ENCODE data around the gene LRP1. TPM values are rescaled to one million over a fixed set of nuclear protein-coding genes. Genes with fewer than 3 reads are reported as not detected.

The LRP1 gene
- total and polyA plus RNA-seq, 2 of the 13 experiments (the other 11 are each of a cell fraction or from before 2014, with no cell fraction given): 14.7 to 30.8 TPM

DNA sequence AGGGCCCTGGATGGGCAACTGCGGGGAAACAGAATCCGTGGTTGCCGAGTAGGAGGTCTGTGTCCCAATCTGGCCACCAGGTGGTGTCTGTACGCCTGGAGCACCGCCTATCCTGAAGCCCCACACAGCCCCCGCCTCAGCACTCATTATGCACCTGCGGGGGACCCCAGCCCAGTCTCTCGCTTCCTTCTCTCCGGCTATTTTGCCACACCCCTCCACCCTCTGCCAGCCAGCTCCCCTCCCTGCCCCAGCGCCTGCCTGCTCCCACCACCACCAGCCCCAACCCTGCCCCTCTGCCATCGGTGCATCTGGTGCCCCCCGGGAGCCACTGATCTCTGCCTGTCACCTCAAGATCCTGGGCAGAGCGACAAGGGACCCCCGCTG lies 86.1 kb downstream of the LRP1 start (continued):
- TF ChIP-seq, protein P1, sequence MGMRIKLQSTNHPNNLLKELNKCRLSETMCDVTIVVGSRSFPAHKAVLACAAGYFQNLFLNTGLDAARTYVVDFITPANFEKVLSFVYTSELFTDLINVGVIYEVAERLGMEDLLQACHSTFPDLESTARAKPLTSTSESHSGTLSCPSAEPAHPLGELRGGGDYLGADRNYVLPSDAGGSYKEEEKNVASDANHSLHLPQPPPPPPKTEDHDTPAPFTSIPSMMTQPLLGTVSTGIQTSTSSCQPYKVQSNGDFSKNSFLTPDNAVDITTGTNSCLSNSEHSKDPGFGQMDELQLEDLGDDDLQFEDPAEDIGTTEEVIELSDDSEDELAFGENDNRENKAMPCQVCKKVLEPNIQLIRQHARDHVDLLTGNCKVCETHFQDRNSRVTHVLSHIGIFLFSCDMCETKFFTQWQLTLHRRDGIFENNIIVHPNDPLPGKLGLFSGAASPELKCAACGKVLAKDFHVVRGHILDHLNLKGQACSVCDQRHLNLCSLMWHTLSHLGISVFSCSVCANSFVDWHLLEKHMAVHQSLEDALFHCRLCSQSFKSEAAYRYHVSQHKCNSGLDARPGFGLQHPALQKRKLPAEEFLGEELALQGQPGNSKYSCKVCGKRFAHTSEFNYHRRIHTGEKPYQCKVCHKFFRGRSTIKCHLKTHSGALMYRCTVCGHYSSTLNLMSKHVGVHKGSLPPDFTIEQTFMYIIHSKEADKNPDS (CRISPR knock-in tag; IDR thresholded peaks at IDR 0.05): no peak
- no peak for TF ChIP-seq BRD4 (CRISPR knock-in tag; IDR thresholded peaks at IDR 0.05)
- TF ChIP-seq ZNF891 (CRISPR knock-in tag; IDR thresholded peaks at IDR 0.05): no peak
- no peak for TF ChIP-seq TSC22D2 (CRISPR knock-in tag; IDR thresholded peaks at IDR 0.05; ENCODE audit: borderline replicate concordance)
- TF ChIP-seq DNMT3B (CRISPR knock-in tag; conservative IDR thresholded peaks at IDR 0.05): no peak
- no peak for TF ChIP-seq SKI (IDR thresholded peaks at IDR 0.05; ENCODE audit: partially characterized antibody)
- no peak for TF ChIP-seq ZNF598 (CRISPR knock-in tag; IDR thresholded peaks at IDR 0.05; ENCODE audit: borderline replicate concordance)
- no peak for TF ChIP-seq CCAR2 (optimal IDR thresholded peaks at IDR 0.05; ENCODE audit: low read depth, low read length)
- no peak for TF ChIP-seq ZNF678 (CRISPR knock-in tag; IDR thresholded peaks at IDR 0.05)
- TF ChIP-seq, protein P2, sequence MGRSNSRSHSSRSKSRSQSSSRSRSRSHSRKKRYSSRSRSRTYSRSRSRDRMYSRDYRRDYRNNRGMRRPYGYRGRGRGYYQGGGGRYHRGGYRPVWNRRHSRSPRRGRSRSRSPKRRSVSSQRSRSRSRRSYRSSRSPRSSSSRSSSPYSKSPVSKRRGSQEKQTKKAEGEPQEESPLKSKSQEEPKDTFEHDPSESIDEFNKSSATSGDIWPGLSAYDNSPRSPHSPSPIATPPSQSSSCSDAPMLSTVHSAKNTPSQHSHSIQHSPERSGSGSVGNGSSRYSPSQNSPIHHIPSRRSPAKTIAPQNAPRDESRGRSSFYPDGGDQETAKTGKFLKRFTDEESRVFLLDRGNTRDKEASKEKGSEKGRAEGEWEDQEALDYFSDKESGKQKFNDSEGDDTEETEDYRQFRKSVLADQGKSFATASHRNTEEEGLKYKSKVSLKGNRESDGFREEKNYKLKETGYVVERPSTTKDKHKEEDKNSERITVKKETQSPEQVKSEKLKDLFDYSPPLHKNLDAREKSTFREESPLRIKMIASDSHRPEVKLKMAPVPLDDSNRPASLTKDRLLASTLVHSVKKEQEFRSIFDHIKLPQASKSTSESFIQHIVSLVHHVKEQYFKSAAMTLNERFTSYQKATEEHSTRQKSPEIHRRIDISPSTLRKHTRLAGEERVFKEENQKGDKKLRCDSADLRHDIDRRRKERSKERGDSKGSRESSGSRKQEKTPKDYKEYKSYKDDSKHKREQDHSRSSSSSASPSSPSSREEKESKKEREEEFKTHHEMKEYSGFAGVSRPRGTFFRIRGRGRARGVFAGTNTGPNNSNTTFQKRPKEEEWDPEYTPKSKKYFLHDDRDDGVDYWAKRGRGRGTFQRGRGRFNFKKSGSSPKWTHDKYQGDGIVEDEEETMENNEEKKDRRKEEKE (IDR thresholded peaks at IDR 0.05): no peak
- no peak for TF ChIP-seq TBX3 (IDR thresholded peaks at IDR 0.05; ENCODE audit: borderline replicate concordance)
- no peak for TF ChIP-seq HNF4G (IDR thresholded peaks at IDR 0.05; ENCODE audit: borderline replicate concordance, low read depth, low read length)
- TF ChIP-seq HNF4G (CRISPR knock-in tag; IDR thresholded peaks at IDR 0.05; ENCODE audit: borderline replicate concordance, low read depth): no peak
- no peak for TF ChIP-seq CCDC6 (CRISPR knock-in tag; IDR thresholded peaks at IDR 0.05)
- TF ChIP-seq ELF1 (CRISPR knock-in tag; IDR thresholded peaks at IDR 0.05): no peak
- TF ChIP-seq, protein P3, sequence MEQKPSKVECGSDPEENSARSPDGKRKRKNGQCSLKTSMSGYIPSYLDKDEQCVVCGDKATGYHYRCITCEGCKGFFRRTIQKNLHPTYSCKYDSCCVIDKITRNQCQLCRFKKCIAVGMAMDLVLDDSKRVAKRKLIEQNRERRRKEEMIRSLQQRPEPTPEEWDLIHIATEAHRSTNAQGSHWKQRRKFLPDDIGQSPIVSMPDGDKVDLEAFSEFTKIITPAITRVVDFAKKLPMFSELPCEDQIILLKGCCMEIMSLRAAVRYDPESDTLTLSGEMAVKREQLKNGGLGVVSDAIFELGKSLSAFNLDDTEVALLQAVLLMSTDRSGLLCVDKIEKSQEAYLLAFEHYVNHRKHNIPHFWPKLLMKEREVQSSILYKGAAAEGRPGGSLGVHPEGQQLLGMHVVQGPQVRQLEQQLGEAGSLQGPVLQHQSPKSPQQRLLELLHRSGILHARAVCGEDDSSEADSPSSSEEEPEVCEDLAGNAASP (CRISPR knock-in tag; IDR thresholded peaks at IDR 0.05; ENCODE audit: borderline replicate concordance): no peak
- TF ChIP-seq, protein P4, sequence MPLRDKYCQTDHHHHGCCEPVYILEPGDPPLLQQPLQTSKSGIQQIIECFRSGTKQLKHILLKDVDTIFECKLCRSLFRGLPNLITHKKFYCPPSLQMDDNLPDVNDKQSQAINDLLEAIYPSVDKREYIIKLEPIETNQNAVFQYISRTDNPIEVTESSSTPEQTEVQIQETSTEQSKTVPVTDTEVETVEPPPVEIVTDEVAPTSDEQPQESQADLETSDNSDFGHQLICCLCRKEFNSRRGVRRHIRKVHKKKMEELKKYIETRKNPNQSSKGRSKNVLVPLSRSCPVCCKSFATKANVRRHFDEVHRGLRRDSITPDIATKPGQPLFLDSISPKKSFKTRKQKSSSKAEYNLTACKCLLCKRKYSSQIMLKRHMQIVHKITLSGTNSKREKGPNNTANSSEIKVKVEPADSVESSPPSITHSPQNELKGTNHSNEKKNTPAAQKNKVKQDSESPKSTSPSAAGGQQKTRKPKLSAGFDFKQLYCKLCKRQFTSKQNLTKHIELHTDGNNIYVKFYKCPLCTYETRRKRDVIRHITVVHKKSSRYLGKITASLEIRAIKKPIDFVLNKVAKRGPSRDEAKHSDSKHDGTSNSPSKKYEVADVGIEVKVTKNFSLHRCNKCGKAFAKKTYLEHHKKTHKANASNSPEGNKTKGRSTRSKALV (CRISPR knock-in tag; IDR thresholded peaks at IDR 0.05): no peak
- no peak for TF ChIP-seq FUBP1 (CRISPR knock-in tag; IDR thresholded peaks at IDR 0.05; ENCODE audit: borderline replicate concordance)
- TF ChIP-seq AGO2 (optimal IDR thresholded peaks at IDR 0.05; ENCODE audit: low read depth, low read length): peak; percentile 84
- TF ChIP-seq POLR2A (IDR thresholded peaks at IDR 0.05; ENCODE audit: insufficient read depth in 1 of 2, low read depth in 2 of 2, low read length in 2 of 2): peak in 1 of 2 experiments; percentile 29; a peak in 1 of 4 replicates

Data from HepG2 (cell line).